ENCODE measurements around the gene WDR45. TPM values are rescaled to one million over a fixed set of nuclear protein-coding genes. Genes with fewer than 3 reads are reported as not detected.

The WDR45 gene
- total and polyA plus RNA-seq, 2 donors = 27.3 to 103 TPM

DNA sequence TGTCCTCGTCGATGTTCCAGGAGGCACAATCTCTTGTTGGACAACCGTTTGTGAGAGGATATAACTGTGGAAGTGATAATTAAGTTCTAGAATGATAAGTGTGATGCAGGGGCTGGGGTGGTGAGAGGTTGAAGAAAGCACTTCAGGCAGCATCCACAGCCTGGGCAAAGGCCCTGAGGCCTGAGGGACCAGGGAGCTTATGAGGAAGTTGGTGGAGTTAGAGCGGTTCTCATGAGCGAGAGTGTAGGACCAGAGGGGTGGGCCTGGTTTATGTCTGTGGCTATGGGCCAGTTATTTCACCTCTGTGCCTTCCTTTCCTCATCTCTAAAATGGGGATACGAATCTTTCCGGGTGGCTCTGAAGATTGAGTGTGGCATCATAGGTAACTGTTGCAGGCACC, 18.2 kb downstream of the WDR45 start:
- no peaks in the 10 kb centered on the region for H3K4me1 ChIP-seq (ENCODE audit: control insufficient read depth in 2 of 2, insufficient read depth in 2 of 2, low read length in 2 of 2)
- no peak for DNase-seq (ENCODE audit: low read depth in 6 of 9, low spot score in 9 of 9)
- H3K36me3 ChIP-seq (ENCODE audit: control insufficient read depth in 2 of 2, insufficient read depth in 2 of 2, low read length in 1 of 2) = peaks cover 4 to 23% of the 10 kb centered on the region in 2 donors
- no peak overlapping the region for H3K27ac ChIP-seq (ENCODE audit: low read depth in 1 of 2, low read length in 1 of 2)
- H3K27me3 ChIP-seq (ENCODE audit: control insufficient read depth in 2 of 2, insufficient read depth in 1 of 2, low read length in 1 of 2) = no peaks in the 10 kb centered on the region
- no peaks in the 10 kb centered on the region for H3K9me3 ChIP-seq (ENCODE audit: control insufficient read depth in 2 of 2, insufficient read depth in 1 of 2, low read length in 1 of 2)
- WGBS = 97% methylated on average over 7 of the region's 7 CpGs
- no peak overlapping the region for H3K4me3 ChIP-seq (ENCODE audit: low read length in 2 of 2)

DNA sequence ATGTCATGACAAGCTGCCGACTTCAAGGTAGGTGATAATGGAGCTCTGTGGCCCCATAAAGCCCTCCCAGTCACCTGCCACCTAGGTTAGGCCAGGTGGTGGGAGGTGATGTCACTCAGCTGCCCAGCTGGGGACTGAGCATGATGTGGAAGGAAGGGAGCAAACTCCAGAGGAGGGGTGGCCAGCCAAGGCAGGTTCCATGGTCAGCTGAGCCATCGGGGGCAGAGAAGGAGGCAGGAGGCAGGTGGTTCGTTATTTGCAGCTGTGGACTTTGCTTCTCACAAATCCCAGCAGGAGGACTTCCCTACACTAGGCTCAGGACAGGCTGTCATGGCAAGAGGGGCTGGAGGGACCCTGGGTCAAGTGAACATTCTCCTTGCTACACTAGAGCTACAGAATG, 18.8 kb downstream of the WDR45 start:
- Histone ChIP-seq H3K36me3 (ENCODE audit: control insufficient read depth in 2 of 2, insufficient read depth in 2 of 2, low read length in 1 of 2) (peaks cover 4 to 21% of the 10 kb centered on the region in 2 donors), H3K4me3 (ENCODE audit: low read length in 2 of 2) (no peak overlapping the region), H3K27ac (ENCODE audit: low read depth in 1 of 2, low read length in 1 of 2) (no peak overlapping the region), H3K4me1 (ENCODE audit: control insufficient read depth in 2 of 2, insufficient read depth in 2 of 2, low read length in 2 of 2) (no peaks in the 10 kb centered on the region), H3K9me3 (ENCODE audit: control insufficient read depth in 2 of 2, insufficient read depth in 1 of 2, low read length in 1 of 2) (no peaks in the 10 kb centered on the region), H3K27me3 (ENCODE audit: control insufficient read depth in 2 of 2, insufficient read depth in 1 of 2, low read length in 1 of 2) (no peaks in the 10 kb centered on the region)
- 100% methylated on average over 3 of the region's 3 CpGs for WGBS
- DNase-seq (ENCODE audit: low read depth in 6 of 9, low spot score in 9 of 9) = no peak

DNA sequence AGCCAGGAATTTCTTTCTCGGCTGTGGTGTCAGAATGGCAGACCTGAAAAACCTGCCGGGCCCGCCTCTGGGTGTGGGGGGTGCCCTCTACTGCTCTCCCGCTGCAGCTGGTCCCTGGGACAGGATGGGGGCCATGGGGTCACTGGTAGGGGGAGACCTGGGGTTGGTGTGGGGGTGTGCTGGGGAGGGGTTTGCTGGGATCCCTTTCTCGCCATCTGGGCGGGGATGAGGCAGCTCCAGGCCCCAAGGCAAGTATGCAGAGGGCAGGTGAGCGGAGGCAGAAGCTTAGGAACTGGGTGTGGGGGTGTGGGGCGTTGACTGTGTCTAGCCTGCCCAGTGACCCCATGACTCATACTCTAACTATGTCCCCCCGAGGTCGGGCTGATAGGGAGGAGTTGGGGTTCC, 20.0 kb downstream of the WDR45 start:
- Histone ChIP-seq H3K4me1 (ENCODE audit: control insufficient read depth in 2 of 2, insufficient read depth in 2 of 2, low read length in 2 of 2) (peaks cover 0 to 4% of the 10 kb centered on the region in 2 donors), H3K27ac (ENCODE audit: low read depth in 1 of 2, low read length in 1 of 2) (no peak overlapping the region), H3K4me3 (ENCODE audit: low read length in 2 of 2) (no peak overlapping the region), H3K27me3 (ENCODE audit: control insufficient read depth in 2 of 2, insufficient read depth in 1 of 2, low read length in 1 of 2) (no peaks in the 10 kb centered on the region), H3K36me3 (ENCODE audit: control insufficient read depth in 2 of 2, insufficient read depth in 2 of 2, low read length in 1 of 2) (peaks cover 4 to 13% of the 10 kb centered on the region in 2 donors), H3K9me3 (ENCODE audit: control insufficient read depth in 2 of 2, insufficient read depth in 1 of 2, low read length in 1 of 2) (no peaks in the 10 kb centered on the region)
- DNase-seq (ENCODE audit: low read depth in 6 of 9, low spot score in 9 of 9) = no peak
- WGBS = 94% methylated on average over 10 of the region's 10 CpGs

DNA sequence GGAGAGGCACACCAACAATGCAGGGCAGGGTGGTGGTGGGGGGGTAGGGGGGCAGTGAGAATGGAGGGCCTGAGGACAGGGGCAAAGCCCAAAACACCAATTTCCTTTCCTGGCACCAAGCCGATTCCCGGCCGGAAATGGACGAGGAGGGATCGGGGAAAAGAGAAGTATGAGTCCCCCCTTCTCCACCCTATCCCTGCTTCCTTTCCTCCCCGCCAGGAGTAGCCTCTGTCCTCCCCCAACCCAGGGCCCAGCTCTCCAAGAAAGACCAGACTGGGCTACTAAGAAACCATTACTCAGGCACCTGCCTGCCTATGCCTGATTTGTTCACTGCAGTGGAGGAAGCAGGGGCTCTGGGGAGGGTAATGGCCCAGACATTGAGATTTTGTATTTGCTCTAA, 20.5 kb downstream of the WDR45 start:
- H3K4me3 ChIP-seq (ENCODE audit: low read length in 2 of 2) = no peak overlapping the region
- H3K4me1 ChIP-seq (ENCODE audit: control insufficient read depth in 2 of 2, insufficient read depth in 2 of 2, low read length in 2 of 2) = peaks cover 2 to 9% of the 10 kb centered on the region in 2 donors
- H3K27ac ChIP-seq (ENCODE audit: low read depth in 1 of 2, low read length in 1 of 2) = no peak overlapping the region
- H3K9me3 ChIP-seq (ENCODE audit: control insufficient read depth in 2 of 2, insufficient read depth in 1 of 2, low read length in 1 of 2) = no peaks in the 10 kb centered on the region
- no peak for DNase-seq (ENCODE audit: low read depth in 6 of 9, low spot score in 9 of 9)
- H3K36me3 ChIP-seq (ENCODE audit: control insufficient read depth in 2 of 2, insufficient read depth in 2 of 2, low read length in 1 of 2) = peaks cover 4 to 9% of the 10 kb centered on the region in 2 donors
- no peaks in the 10 kb centered on the region for H3K27me3 ChIP-seq (ENCODE audit: control insufficient read depth in 2 of 2, insufficient read depth in 1 of 2, low read length in 1 of 2)
- 88% methylated on average over 6 of the region's 6 CpGs for WGBS

DNA sequence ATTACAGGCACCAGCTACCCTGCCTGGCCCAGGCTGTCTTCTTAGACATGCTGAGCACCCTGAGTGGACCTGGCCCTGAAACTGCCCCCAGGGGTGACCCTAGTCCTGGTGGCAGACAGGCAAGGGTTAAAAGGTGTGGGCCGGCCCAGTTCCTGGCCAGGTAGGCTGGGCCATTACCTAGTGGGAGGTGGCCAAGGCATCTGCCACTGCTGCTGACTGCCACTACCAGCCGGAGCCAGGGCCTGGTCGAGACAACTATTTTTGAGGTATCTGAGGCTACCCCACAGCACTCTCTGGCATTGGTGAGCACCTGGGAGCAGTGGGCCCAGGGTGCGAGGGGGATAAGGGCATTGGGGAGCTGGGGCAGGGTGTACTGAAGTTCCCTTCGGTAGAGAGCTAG, 20.9 kb downstream of the WDR45 start, which contains the start of gene CCDC120:
TSS of gene CCDC120 (plus strand) at position 206 of the 400 bp plus-strand sequence. CDS start 3,043 bp downstream, outside the sequence.
- WGBS = 92% methylated on average over 5 of the region's 5 CpGs
- Histone ChIP-seq H3K4me1 (ENCODE audit: control insufficient read depth in 2 of 2, insufficient read depth in 2 of 2, low read length in 2 of 2) (peaks cover 5 to 13% of the 10 kb centered on the region in 2 donors), H3K27me3 (ENCODE audit: control insufficient read depth in 2 of 2, insufficient read depth in 1 of 2, low read length in 1 of 2) (no peaks in the 10 kb centered on the region), H3K36me3 (ENCODE audit: control insufficient read depth in 2 of 2, insufficient read depth in 2 of 2, low read length in 1 of 2) (peaks cover 4 to 7% of the 10 kb centered on the region in 2 donors), H3K27ac (ENCODE audit: low read depth in 1 of 2, low read length in 1 of 2) (no peak within 1 kb of the TSS), H3K4me3 (ENCODE audit: low read length in 2 of 2) (no peak within 1 kb of the TSS), H3K9me3 (ENCODE audit: control insufficient read depth in 2 of 2, insufficient read depth in 1 of 2, low read length in 1 of 2) (no peaks in the 10 kb centered on the region)
- DNase-seq (ENCODE audit: low read depth in 6 of 9, low spot score in 9 of 9) = no peak

DNA sequence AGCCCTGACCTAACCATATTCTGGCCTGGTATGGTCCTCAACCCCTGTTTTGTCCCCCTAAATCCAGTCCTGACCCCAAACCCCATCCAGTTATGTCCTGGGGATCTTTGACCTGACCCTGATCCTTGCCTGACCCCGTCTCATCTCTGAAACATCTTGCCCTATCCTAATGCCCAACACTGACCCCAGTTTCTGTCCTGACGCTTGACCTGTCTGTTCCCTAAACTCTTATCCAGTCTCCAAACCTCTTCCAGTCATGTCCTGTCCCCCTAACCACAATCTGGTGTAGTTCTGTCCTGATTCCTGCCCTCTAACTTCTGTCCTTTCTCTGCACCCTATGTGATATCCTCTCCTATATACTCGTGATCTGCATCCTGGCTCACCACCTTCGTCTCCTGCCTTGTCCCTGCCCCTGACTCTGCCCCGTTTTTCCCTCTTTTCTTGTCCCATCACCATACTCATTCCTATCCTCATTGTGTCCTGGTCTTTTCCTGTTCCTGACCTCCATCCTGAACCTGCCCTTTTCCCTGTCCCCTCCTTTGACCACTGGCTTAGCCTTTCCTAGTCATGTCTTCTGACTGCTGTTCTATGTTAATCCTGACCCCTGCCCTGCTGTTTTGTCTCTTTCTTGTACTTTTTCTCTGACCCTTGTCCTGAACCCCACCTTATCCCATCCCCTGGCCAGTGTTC, 25.5 kb downstream of the WDR45 start:
- WGBS = 91% methylated on average over 5 of the region's 5 CpGs
- no peaks in the 10 kb centered on the region for H3K36me3 ChIP-seq (ENCODE audit: control insufficient read depth in 2 of 2, insufficient read depth in 2 of 2, low read length in 1 of 2)
- DNase-seq (ENCODE audit: low read depth in 6 of 9, low spot score in 9 of 9) = no peak
- H3K4me3 ChIP-seq (ENCODE audit: low read length in 2 of 2) = peak overlapping the region; percentile 32 to 72
- no peaks in the 10 kb centered on the region for H3K9me3 ChIP-seq (ENCODE audit: control insufficient read depth in 2 of 2, insufficient read depth in 1 of 2, low read length in 1 of 2)
- H3K4me1 ChIP-seq (ENCODE audit: control insufficient read depth in 2 of 2, insufficient read depth in 2 of 2, low read length in 2 of 2) = peaks cover 5 to 19% of the 10 kb centered on the region in 2 donors
- peak overlapping the region in 1 of 2 donors; percentile 77 for H3K27ac ChIP-seq (ENCODE audit: low read depth in 1 of 2, low read length in 1 of 2)
- no peaks in the 10 kb centered on the region for H3K27me3 ChIP-seq (ENCODE audit: control insufficient read depth in 2 of 2, insufficient read depth in 1 of 2, low read length in 1 of 2)

DNA sequence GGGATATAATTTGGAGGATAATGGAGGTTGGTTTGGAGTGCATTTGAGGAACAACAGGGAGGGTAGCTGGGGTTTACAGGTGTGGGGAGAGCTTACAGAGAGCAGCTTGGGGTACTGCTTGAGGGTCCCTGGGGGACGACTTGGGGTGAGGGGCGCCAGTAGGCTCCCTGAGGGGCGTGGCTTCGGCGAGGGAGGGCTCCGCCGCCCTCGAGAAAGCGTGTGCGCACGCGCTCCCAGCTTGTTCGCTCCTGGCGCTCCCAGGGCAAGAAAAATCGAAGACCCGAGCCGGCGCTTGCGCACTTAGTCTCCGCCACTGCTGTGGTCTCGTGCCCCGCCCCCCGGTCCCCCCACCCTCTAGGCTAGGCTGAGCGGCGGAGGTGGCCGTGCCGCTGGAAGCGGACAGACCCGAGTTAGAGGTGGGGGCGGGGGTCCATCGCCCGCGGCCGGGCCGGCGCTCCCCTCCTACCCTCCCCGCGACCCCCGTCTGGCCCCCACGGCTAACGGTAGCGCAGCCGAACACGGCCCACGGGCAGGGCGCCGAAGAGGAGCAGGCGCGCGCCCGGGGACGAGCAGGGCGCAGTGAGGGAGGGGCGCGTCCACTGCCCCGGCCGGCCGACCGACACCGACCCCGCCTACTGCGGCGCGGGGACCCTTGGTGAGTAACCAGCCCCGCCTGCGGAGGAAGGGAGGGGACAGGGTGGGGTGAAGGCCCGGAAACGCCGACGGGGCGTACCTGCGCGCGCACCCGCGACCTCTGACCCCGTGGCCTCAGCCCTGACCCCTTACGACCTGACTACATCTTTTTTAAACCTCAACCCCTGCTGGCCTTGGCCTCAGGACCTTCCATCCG, 26.2 kb downstream of the WDR45 start:
- WGBS = 1% methylated on average over 78 of the region's 79 CpGs
- no peaks in the 10 kb centered on the region for H3K9me3 ChIP-seq (ENCODE audit: control insufficient read depth in 2 of 2, insufficient read depth in 1 of 2, low read length in 1 of 2)
- peak overlapping the region; percentile 32 to 72 for H3K4me3 ChIP-seq (ENCODE audit: low read length in 2 of 2)
- peaks cover 5 to 19% of the 10 kb centered on the region in 2 donors for H3K4me1 ChIP-seq (ENCODE audit: control insufficient read depth in 2 of 2, insufficient read depth in 2 of 2, low read length in 2 of 2)
- H3K27ac ChIP-seq (ENCODE audit: low read depth in 1 of 2, low read length in 1 of 2) = peak overlapping the region in 1 of 2 donors; percentile 77
- DNase-seq (ENCODE audit: low read depth in 6 of 9, low spot score in 9 of 9) = peak in 5 of 9 donors; percentile 60 to 85 (median 75)
- H3K27me3 ChIP-seq (ENCODE audit: control insufficient read depth in 2 of 2, insufficient read depth in 1 of 2, low read length in 1 of 2) = no peaks in the 10 kb centered on the region
- no peaks in the 10 kb centered on the region for H3K36me3 ChIP-seq (ENCODE audit: control insufficient read depth in 2 of 2, insufficient read depth in 2 of 2, low read length in 1 of 2)

DNA sequence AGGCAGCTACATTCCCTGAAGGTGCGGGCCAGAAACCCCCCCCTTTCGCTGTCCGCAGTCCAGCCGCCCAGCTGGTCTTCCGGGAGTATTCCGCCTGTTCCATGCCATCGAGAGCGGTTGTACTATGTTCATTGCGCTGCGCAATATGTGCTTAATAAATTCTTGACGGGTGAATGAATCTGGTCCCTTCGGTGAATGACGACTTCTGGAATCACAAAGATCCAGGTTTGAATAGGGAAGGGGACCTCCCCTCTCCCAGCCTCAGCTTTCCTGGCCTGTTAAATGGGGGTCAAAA, 35.8 kb downstream of the WDR45 start:
- peaks cover 0 to 26% of the 10 kb centered on the region in 2 donors for H3K4me1 ChIP-seq (ENCODE audit: control insufficient read depth in 2 of 2, insufficient read depth in 2 of 2, low read length in 2 of 2)
- peak overlapping the region; percentile 53 to 68 for H3K4me3 ChIP-seq (ENCODE audit: low read length in 2 of 2)
- no peak for DNase-seq (ENCODE audit: low read depth in 6 of 9, low spot score in 9 of 9)
- H3K9me3 ChIP-seq (ENCODE audit: control insufficient read depth in 2 of 2, insufficient read depth in 1 of 2, low read length in 1 of 2) = peaks cover 0 to 13% of the 10 kb centered on the region in 2 donors
- peaks cover 2 to 4% of the 10 kb centered on the region in 2 donors for H3K36me3 ChIP-seq (ENCODE audit: control insufficient read depth in 2 of 2, insufficient read depth in 2 of 2, low read length in 1 of 2)
- no peaks in the 10 kb centered on the region for H3K27me3 ChIP-seq (ENCODE audit: control insufficient read depth in 2 of 2, insufficient read depth in 1 of 2, low read length in 1 of 2)
- 21% methylated on average over 13 of the region's 13 CpGs for WGBS
- H3K27ac ChIP-seq (ENCODE audit: low read depth in 1 of 2, low read length in 1 of 2) = peak overlapping the region; percentile 3 to 65
